Putamen (tissue), 1 donor: ENCODE data around the gene CRYGD.
A peak's percentile ranks its signal among the peaks of the same experiment; 100 is the strongest.

Experiments
- DNase-seq: peaks from one replicate; pipeline ENCODE4 v3.0.0-alpha.2; 2016; ENCODE audit warnings: low spot score

CRYGD gene

DNA sequence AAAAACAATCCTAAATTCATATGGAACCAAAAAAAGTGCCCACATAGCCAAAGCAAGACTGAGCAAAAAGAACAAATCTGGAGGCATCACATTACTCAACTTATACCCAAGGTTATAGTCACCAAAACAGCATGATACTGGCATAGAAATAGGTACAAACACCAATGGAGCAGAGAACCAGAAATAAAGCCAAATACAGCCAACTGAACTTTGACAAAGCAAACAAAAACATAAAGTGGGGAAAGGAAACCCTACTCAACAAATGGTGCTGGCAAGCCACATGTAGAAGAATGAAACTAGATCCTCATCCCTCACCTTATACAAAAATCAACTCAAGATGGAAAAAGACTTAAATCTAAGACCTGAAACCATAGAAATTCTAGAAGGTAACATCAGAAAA, 40.5 kb downstream of the CRYGD start:
- no peak for DNase-seq

- DNase-seq, result no peak
Measured at GRCh38 chr2:208077276-208077675, 47.0 kb downstream of the CRYGD start.

DNA sequence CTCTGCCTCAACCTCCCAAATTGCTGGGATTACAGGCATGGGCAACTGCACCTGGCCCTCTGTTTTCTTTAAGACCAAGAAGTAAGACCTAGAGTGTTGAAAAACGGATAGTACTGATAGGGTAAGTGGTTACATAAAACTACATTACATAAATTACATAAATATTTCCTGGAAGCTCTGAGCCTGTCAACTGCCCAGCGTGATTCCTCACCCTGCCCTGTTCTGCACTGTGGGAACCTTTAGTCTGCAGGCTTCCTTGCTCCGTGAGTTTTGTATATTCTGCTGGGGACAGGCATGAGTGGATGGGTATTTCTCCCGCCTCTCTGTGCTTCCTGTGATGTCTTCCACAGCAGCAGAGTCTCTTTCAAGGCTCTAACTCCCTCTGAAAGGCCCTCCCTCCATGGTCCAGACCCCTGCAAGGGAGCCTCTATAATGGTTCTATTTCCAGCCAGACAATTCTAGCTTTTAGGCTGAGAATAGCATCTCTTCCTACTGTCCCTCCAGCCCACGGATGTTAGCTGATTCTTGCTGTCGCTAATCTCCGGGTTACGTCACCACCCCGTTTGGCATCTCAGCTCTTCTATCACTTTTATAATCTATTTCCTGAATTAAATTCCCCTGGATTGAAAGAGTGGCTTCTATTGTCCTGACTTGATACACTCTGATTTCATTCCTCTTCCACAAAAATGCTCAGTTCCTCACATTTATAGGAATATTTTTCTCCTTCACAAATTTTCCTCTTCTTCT, 49.5 kb downstream of the CRYGD start:
- no peak for DNase-seq

DNA sequence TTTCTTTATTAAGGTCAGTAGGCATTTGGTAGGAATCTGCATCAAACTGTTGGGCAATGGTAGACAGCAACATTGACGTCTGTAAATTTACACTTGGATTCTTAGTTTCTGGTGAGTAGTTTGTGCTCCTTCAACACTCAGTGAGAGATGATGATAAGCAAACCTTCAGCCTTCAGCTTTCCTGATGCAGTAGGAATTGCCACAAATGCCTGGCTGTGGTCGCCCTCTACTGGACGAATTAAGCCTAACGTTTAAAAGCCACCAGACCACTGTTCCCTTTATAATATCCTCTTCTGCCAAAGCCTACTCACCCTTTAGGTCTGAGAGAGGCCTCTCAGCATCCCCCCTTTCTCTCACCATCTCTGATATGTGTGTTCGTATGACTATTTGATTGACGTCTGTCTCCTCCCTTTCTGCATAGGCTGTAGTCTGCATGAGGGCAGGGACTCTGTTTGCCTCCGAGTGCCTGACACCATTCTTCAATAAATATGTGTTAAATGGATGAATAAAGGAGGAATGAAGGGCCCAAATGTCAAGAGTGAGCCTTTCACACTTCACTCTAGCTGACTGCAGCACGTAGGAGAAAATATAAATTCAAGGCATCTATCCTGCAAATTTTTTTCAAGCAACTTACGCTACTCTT, 52.0 kb downstream of the CRYGD start:
- DNase-seq, result peak; percentile 32
